H1 (cell line): ENCODE measurements around the gene WNK2. TPM values are rescaled to one million over a fixed set of nuclear protein-coding genes. Genes with fewer than 3 reads are reported as not detected.

Source experiments
- FOSL1 ChIP-seq: IDR thresholded peaks from 2 replicates; pipeline ENCODE4 v1.6.1; 2011; ENCODE audit warnings: mild to moderate bottlenecking, low read depth, low read length, moderate library complexity; ENCODE audit not compliant: insufficient read depth
- KDM4A ChIP-seq: IDR thresholded peaks from one replicate; pipeline ENCODE4 v1.7.1; 2012; ENCODE audit warnings: low read depth, mild to moderate bottlenecking, moderate library complexity, low read length, inconsistent platforms; ENCODE audit not compliant: severe bottlenecking
- polyA plus RNA-seq, 7 experiments: library from polyadenylated mRNA; depleted of rRNA in 3 of 7; stranded (reverse) in 5 of 7; unstranded in 2 of 7; fragments of >200 nt in 5 of 7; fragments of 200-250 nt in 2 of 7; gene quantifications; 1 replicate in 5 of 7; 2 replicates in 1 of 7; 4 replicates in 1 of 7; pipeline versions ENCODE4 v1.2.1 to v1.2.3, GENCODE V29; 2011 to 2013; ENCODE audit warnings: missing spikeins in 2 of 7, mixed read lengths in 2 of 7
- total RNA-seq: library from RNA; stranded (reverse); fragmentation: NEBNext Ultra II Directional; extraction: Animal tissue kit (Norgen Biotek cat#: 25700); gene quantifications from 2 replicates; pipeline ENCODE4 v1.2.1, GENCODE V29; 2021
- TF ChIP-seq, protein P1 (sequence below): fragments of 300-600 bp; sonication (generic); IDR thresholded peaks from 2 replicates; pipeline ENCODE4 v1.7.1; 2012; ENCODE audit warnings: low read length, moderate library complexity, mild to moderate bottlenecking, inconsistent platforms; ENCODE audit not compliant: insufficient replicate concordance

The WNK2 gene
- total and polyA plus RNA-seq, 2 of the 8 experiments (the other 6 are each of a cell fraction or from before 2014, with no cell fraction given) = 12.0 to 87.2 TPM

DNA sequence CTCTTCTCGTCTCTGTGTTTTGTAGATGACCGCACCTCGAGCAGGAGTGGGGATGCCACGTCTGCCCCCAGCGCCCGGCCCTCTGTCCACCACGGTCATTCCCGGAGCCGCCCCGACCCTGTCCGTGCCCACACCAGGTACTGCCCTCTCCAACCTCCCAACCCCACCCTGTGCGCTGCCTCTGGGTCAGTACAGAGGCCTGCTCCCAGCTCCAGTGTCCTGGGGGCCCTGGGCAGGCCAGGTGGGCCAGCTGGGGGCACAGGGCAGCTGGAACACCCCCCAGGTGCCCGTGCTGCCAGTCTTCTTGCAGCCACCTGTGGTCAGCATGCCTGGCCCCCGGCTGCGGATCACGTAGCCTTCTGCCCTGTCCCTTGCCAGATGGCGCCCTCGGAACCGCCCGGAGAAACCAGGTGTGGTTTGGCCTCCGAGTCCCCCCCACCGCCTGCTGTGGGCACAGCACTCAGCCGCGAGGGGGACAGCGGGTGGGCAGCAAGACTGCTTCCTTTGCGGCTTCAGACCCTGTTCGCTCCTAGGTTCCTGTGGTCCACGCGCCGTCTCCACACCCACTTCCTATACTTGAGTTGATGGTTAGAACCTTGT lies 133.7 kb downstream of the WNK2 start (continued):
- TF ChIP-seq, protein P1, sequence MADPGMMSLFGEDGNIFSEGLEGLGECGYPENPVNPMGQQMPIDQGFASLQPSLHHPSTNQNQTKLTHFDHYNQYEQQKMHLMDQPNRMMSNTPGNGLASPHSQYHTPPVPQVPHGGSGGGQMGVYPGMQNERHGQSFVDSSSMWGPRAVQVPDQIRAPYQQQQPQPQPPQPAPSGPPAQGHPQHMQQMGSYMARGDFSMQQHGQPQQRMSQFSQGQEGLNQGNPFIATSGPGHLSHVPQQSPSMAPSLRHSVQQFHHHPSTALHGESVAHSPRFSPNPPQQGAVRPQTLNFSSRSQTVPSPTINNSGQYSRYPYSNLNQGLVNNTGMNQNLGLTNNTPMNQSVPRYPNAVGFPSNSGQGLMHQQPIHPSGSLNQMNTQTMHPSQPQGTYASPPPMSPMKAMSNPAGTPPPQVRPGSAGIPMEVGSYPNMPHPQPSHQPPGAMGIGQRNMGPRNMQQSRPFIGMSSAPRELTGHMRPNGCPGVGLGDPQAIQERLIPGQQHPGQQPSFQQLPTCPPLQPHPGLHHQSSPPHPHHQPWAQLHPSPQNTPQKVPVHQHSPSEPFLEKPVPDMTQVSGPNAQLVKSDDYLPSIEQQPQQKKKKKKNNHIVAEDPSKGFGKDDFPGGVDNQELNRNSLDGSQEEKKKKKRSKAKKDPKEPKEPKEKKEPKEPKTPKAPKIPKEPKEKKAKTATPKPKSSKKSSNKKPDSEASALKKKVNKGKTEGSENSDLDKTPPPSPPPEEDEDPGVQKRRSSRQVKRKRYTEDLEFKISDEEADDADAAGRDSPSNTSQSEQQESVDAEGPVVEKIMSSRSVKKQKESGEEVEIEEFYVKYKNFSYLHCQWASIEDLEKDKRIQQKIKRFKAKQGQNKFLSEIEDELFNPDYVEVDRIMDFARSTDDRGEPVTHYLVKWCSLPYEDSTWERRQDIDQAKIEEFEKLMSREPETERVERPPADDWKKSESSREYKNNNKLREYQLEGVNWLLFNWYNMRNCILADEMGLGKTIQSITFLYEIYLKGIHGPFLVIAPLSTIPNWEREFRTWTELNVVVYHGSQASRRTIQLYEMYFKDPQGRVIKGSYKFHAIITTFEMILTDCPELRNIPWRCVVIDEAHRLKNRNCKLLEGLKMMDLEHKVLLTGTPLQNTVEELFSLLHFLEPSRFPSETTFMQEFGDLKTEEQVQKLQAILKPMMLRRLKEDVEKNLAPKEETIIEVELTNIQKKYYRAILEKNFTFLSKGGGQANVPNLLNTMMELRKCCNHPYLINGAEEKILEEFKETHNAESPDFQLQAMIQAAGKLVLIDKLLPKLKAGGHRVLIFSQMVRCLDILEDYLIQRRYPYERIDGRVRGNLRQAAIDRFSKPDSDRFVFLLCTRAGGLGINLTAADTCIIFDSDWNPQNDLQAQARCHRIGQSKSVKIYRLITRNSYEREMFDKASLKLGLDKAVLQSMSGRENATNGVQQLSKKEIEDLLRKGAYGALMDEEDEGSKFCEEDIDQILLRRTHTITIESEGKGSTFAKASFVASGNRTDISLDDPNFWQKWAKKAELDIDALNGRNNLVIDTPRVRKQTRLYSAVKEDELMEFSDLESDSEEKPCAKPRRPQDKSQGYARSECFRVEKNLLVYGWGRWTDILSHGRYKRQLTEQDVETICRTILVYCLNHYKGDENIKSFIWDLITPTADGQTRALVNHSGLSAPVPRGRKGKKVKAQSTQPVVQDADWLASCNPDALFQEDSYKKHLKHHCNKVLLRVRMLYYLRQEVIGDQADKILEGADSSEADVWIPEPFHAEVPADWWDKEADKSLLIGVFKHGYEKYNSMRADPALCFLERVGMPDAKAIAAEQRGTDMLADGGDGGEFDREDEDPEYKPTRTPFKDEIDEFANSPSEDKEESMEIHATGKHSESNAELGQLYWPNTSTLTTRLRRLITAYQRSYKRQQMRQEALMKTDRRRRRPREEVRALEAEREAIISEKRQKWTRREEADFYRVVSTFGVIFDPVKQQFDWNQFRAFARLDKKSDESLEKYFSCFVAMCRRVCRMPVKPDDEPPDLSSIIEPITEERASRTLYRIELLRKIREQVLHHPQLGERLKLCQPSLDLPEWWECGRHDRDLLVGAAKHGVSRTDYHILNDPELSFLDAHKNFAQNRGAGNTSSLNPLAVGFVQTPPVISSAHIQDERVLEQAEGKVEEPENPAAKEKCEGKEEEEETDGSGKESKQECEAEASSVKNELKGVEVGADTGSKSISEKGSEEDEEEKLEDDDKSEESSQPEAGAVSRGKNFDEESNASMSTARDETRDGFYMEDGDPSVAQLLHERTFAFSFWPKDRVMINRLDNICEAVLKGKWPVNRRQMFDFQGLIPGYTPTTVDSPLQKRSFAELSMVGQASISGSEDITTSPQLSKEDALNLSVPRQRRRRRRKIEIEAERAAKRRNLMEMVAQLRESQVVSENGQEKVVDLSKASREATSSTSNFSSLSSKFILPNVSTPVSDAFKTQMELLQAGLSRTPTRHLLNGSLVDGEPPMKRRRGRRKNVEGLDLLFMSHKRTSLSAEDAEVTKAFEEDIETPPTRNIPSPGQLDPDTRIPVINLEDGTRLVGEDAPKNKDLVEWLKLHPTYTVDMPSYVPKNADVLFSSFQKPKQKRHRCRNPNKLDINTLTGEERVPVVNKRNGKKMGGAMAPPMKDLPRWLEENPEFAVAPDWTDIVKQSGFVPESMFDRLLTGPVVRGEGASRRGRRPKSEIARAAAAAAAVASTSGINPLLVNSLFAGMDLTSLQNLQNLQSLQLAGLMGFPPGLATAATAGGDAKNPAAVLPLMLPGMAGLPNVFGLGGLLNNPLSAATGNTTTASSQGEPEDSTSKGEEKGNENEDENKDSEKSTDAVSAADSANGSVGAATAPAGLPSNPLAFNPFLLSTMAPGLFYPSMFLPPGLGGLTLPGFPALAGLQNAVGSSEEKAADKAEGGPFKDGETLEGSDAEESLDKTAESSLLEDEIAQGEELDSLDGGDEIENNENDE = no peak
- TF ChIP-seq KDM4A = no peak
- no peak for TF ChIP-seq FOSL1
